Daoy (cell line): ENCODE data around the gene ZNRF1. TPM values are rescaled to one million over a fixed set of nuclear protein-coding genes. Genes with fewer than 3 reads are reported as not detected.

Source experiments
- DNase-seq: peaks from one replicate; pipeline ENCODE4 v3.0.0-alpha.2; 2015; ENCODE audit warnings: low read depth
- total RNA-seq: library from RNA; depleted of rRNA; stranded (reverse); fragments of >200 nt; shearing (Covaris generic); gene quantifications from 2 replicates; pipeline ENCODE4 v1.2.3, GENCODE V29; 2014

ZNRF1 gene
- total RNA-seq, 1 experiment from 2014 or later = 21.9 TPM

DNA sequence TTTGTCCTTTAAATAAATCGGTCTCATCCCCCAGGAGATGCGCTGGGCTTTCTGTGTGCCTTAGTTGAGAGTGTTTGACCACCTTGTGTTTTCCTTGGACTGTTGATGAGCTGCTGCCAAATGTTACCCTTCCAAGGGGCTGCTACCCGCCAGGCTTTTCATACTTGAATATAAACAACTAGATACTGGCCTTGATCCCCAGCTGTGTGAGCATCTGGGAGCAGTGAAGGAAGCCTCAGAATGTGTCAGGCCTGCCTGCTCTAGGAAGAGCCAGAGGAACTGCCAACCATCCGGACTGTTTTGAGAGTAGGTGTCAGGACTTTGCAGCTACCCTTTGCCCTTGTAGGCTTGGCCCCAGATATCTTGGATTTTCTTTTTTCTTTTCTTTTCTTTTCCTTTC lies 60.0 kb downstream of the ZNRF1 start:
- no peak for DNase-seq

DNA sequence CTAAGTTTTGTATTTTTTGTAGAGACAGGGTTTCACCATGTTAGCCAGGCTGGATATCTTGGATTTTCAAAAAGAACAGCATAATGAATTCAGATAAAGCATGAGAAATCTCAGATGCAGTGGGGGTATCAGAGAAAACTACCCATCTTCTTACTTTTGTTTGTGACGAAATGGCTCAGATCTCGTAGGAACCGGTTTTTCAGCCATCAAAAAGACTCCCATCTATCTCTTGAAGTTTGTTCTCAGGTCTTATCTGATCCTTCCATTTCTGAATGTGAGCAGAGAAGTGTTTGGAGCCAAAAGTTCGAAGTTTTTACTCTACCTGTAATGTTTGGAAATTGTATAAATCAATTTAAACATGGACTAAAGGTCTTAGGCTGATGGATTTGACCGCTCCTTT lies 60.6 kb downstream of the ZNRF1 start:
- no peak for DNase-seq

DNA sequence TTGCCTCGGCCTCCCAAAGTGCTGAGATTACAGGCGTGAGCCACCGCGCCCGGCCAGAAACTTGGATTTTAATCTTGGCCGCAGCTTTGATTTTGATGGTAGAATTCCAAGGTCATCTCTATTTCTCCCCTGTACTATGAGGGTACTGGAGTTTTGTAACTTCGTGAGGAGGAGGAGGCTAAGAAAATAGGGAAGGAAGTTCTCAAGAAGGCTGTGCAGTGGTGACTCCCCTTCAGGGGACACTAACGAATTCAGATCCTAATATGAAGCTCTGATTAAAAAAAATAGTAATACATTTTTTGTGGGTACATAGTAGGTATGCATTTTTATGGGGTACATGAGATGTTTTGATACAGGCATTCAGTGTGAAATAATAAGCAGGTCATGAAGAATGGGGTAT lies 61.9 kb downstream of the ZNRF1 start:
- no peak for DNase-seq

DNA sequence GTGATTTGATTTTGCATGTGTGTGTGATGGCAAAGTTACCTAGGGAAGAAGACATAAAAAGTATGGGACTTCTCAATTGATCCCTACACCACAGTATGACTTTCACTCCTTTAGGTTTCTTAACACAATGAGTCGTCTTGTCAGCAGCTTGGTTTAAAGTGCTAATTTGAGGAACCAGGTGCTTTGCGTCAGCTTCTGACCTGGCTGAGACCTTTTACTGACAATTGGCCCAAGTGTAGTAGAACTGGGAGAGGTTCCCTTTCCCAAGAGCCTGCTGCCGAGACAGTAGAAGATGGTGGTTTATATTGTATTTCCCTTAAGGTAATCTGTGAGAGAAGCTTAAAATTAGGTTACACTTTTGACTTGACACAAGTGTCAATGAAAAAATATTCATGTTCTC lies 62.8 kb downstream of the ZNRF1 start:
- no peak for DNase-seq

DNA sequence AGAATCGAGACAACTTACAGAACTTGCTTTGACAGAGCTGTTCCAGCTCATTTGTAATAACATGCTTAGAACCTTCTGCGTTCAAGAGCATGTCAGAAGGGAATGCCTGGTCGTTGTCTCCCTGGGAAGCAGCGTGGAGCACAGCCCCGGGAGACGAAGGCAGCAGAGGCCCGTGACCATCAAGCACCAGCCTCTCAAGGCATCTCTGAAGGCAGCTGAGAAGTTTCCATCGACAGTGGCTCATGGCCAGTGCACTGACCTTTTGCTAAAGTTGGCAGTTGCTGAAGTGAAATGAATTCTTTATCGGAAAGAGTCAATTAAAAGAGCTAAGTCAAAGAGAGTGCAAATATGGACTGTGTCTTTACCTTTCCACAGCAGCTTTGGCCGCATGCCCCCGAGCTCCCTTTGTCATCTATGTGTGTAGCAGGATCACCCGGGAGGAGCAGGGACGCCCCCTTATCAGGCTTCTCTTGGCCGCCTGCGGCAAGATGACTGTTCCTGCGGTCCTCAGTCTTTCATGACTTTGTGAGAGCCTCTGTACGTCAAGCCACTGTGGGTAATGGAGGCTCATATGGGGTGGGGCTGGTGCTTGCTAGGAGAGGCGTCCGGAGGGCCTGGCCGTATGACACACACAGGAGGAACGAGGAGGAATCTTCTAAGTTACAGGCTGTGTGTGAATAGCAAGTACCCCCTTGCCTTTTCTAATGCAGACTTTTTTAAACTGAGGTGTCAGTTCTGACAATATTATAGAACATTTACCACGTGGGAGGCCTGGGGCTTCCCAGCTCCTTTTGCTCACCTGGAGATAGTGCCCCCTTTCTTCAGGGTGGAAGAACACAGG lies 63.5 kb downstream of the ZNRF1 start:
- DNase-seq = no peak

DNA sequence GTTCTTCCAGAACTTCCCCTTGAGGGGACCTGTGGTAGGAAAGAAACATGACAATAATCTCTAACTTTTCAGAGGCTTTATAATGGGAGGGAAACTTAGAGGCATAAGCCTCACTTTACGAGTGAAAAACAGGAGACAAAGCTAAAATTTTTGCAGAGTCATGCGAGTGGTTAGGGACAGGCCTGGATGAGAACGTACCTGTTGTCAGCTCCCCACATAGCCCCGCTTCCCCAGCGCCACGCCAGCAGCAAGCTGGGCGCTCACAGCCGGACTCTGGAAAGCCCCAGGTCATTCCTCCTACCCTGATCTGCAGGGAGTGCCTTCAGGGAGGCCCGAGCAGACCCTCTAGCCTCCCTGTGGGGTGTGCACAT lies 64.1 kb downstream of the ZNRF1 start:
- DNase-seq = no peak

DNA sequence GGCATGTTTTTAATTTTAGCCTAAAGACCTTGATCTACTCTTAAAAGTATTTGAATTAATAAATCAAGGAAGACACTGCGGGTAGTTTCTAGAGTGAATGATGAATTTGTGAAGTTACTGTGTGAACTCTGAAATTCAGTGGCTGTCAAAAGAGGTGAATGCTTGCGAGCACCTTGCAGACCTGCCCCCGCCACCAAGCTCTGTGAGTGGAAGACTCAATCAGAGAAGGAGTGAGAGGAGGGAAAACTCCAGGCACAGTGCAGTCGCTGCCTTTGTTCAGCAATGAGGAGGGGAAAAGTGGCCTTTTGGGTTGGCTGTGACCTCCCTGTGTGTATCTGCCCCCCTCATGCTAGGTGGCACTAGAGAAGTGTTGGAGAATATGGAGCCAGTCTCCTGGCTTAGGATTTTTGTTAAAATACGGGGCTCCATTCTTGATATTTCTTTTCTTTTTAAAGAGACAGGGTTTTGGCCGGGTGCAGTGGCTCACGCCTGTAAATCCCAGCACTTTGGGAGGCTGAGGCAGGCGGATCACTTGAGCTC lies 64.8 kb downstream of the ZNRF1 start:
- no peak for DNase-seq

DNA sequence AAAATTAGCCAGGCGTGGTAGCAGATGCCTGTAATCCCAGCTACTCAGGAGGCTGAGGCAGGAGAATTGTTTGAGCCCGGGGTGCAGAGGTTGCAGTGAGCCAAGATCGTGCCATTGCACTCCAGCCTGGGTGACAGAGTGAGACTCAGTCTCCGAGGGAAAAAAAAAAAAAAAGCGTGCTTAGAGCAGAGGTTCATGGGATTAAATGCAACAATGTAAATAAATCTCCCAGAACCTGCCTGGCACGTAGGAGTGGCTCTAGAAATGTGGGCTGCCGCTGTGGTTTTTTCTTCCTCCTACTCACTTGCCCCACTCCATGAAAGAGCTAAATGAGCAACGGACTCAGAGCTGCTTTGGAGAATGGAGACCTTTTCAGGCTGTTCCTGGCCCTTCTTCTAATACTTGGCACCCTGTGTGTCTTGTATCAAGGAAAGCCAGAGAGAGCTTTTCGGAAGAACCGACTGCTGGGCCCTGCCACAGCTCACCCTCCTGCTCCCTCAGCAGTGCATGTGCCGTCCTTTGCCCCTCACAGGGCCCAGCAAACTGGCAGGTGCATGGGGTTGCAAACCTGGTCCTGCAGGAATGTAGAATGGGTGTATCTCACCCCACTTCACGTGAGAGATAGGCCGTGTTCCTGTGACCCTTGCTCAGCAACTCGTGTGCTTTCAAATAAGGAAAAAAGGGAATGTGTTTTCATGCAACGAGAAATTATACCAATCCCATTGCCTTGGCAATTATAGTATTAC lies 65.8 kb downstream of the ZNRF1 start:
- DNase-seq = peak; percentile 65

DNA sequence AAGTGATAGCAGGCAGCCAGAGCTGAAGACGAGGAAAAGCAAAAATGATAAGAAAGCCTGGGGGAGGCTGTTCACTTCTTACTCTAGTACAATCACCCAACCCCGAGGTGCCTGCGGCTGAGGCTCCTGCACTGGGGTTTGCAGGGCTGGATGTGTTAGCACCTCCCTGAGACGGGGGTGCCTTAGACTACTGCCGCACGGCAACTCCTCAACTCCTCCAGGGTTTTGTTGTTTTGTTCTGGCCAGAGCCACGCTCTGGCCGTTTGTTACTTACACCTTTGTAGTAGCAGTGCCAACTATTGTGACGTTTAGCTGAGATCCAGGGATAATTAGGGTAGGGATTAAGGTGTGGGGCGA lies 66.3 kb downstream of the ZNRF1 start:
- no peak for DNase-seq

DNA sequence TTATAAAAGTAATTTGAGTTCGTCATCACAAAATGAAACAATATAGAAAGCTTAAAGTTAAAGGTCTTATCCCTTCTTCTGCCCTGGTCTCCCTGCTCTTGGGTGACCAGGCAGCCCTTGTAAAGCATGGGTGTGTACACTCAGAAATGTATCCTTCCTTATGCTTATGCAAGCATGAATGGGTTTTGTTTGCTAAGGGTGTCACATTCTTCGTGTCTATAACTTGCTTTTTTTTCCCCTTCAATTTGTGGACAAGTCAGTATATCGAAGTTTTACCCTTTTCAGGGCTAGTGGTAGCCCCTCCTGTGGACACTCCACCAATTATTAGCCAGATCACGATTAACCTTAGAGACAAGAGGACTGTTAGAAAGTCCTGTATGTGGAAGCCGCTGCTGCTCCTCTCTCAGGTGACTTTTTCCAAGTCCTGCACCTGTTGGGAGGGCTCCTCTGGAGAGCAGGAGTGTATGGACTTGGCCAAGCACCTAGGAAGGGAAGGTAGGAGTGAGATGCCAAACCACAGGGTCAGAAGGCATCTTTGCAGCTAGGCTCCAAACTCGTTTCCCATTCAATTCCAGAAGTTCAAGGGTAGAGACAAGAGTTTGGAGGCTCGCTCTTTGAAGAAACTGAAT lies 66.8 kb downstream of the ZNRF1 start:
- no peak for DNase-seq

DNA sequence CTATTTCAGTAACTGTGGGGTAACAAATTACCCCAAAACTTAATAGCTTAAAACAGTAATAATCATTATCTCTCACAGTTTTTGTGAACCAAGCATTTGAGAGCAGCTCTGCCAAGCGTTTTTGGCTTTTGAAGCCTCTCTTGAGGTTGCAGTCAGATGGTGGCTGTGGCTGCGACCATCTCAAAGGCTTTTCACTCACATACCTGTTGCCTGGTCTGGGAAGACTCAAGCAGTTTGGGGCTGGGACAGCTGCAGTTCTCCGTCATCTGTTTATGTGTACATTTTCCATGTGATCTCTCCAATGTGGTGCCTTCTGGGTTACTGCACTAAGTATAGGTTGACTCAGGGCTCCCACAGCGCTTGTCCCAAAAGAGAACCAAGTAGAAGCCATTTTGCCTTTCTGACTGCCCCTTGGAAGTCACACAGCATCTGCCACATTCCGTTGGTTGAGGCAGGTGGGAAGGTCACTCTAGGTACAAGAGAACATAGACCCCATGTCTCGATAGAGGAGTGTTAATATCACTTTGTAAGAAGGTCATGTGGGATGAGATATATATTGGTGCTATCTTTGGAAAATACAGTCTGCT lies 68.1 kb downstream of the ZNRF1 start:
- DNase-seq = no peak

DNA sequence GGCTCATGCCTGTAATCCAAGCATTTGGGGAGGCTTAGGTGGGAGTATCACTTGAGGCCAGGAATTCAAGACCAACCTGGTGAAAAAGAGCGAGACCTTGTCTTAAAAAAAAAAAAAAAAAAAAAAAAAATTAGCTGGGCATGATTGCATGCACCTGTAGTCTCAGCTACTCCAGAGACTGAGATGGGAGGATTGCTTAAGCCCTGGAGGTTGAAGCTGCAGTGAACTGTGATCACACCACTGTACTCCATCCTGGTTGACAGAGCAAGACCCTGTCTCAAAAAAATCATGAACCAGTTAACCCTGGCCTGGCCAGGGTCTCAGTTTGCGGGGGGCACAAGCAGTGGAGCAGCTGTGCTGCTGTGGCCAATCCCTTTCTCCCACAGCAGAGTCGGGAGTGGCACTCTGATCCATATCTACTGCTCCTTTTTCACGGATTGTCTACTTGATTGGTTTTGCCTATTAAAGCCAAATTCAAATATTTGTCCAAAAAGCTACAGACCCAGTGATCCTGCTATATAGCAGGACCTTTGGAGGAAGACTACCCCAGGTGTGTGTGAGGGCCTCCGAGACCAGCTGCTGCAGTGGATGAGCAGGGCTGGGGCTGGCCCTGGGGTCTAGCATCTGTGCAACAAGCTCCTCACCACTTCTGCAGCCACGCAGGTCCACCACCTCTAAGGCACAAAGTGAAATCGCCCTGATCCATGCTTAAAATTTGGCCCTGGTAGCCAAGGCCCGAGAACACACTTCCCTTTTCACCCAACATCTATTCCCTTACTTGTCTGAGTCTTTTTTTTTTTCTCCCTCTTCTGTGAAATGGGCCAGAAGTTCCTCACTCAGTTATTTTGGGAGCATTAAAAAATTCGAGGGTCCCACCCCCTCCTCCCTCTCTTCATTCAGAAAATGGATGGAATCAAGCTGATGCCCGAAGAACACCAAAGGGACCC lies 69.5 kb downstream of the ZNRF1 start:
- DNase-seq = no peak

DNA sequence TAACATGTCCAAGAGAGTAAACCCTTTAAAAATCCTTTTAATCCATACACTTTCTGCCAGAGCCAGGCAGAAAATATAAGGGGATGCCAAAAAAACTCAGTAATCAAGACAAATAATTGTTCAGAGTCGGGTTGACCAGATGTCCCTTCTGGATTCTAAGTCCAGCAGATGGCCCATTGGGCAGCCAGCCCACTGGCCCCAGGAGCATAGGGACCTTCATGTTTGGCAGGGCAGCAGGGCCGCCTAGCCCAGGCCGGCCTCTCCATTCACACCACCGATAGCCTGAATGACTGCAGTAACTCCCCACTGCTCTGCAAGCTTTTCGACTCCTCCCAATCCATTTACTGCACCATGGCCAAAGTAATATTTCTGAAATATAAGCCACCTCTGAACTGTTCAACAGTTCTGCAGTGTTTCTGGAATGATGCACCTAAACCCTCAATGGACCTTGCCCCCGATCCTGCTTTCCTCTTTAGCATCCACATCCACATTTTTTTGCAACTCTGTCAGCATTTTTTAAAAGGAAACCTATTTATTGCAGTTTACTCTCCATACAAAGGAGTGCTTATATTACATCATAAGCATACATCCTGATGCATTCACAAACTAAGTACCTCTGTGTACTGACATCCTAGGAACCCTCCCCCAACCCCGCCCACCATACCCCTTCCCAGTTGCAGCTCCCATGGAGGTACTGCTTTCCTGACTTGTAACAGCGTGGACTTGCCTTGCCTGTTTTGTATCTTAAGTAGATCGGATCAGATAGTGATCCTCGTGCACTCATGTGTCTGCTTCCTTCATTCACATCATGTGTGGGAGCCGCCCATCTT lies 71.4 kb downstream of the ZNRF1 start:
- no peak for DNase-seq

DNA sequence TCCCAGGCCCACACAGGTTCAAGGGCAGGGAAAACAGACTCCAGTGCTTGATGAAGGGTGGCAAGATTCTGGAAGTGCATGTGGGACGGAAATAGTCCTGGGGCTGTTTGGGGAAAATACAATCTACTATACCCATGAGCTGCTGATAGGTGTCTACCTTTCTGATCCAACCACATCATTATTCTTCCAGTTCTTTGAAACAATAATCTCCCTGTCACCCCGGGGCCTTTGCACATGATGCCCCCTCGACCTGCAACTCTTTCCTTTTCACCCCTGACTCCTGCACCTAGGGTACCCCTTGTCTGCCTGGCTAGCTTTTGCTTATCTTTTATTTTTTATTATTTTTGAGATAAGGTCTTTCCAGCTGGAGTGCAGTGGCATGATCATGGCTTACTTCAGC lies 72.8 kb downstream of the ZNRF1 start:
- no peak for DNase-seq

DNA sequence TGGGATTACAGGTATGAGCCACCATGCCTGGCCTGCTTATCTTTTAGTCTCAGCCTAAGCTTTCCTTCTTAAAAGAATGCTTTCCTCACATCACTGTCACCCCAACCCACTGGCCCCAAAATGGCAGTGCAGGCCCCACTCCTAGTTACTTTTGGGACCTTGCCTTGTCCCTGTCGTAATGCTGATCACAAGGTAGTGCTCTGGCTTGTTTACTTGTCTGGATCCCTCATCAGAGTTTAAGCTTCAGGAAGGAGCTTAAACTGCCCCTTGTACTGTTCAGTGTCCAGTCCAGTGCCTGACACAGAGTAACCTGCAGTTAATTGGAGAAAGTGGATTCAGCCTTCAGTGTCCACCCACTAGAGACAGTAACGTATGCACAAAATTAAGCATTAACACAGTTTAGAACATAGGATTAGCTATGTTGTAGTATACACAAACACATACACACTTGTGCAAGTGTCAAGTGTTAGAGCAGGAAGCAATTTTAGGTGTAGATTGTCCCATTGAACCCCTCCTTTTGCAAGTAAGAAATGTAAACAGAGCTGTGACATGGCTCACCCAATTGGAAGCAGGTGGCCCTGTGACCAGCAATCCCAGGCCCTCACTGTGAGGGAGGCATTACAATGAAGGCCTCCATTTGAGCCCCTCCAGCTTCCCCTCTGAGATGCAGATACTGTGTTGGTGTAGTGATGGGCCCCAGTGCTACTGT lies 73.6 kb downstream of the ZNRF1 start:
- DNase-seq = no peak

DNA sequence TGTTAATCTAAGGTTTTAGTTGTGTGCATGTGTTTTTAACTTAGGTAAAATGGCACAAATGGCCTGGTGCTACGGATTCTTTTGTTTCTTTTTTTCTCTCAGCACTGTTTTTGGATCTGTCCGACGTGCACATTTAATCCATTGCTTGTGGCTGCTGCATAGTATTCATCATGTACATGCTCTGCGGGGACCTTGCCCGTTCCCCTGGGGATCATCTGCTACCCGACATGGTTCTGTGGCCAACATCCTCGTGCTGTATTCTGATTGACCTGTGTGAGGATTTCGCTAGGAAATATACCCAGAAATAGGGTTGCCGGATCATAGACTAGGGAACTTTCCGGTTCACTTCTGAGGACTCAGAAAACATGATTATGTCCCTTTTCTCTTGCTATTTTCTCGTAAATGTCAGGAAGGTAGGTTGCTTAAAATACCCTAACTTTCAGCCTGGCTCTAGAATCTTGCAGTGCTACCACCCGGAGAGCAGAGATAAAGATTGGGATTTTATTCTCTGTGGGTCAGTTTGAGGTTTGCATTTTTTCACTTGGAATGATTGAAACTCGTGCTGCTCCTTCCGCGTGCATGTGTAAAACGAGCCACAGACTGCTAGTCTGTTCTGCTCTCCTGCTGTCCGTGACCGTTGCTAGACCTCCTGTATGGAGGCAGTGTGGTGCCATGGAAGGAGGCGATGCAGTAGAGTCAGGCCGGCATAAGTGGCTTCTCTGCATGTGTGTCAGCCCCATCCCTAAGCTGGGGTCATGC lies 74.9 kb downstream of the ZNRF1 start:
- no peak for DNase-seq

DNA sequence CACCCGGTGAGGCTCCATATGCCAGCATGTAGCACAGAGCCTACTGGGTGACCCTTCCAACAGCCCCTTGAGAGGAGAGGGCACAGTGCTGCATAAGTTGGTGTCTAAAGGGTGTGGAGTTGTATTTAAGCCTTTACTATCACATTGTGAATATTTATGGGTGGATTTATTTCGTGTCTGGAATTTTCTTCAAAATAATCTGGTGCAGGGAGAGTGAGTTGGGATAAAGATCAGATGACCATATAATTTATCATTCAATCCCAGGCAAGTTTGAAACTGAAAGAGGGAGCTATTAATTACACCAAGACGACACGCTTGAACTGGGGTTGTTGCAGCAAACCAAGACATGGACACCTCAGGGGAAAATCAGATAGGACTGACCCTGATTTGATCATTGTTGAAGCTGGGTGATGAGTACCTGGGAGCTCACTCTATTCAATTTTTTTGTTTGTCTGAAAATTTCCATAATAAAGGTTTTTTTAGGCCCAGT lies 75.5 kb downstream of the ZNRF1 start:
- DNase-seq = no peak

DNA sequence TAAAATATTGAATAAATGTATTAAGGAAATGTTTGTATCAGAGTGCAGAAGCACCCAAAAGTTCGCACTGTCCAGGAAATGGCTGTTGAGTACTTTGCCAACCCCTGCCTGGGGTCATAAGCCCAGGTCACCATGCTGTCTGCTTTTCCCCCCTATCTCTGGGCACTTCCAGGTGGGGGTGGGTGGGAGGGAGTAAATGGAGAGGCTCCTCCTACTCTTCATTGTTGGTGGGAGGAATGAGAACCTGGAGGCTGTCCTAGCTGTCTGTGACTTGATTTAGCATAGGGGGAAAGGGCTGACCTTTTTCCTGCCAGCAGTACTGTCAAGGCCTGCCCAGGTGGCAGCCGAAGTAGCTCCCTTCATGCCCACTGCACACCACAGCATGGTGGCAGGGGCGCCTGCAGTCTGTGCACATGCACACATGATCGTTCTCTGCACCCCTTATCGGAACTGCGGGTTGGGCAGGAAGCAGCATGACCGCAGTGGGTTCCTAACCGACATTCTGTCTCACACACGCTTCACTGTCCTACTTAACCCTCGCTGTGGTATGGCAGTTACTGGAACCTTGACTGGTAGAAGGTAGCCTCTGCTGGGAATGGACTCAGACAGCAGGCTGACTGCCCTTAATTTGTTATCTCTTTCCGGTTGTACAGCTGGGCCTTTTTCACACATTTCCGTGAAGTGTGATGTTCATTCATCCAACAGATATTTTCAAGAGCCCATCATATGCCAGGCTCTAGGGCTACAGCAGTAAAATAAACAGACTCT lies 76.3 kb downstream of the ZNRF1 start:
- DNase-seq = peak; percentile 59
